ENCODE results near the gene LHX3. TPM values are rescaled to one million over a fixed set of nuclear protein-coding genes. Genes with fewer than 3 reads are reported as not detected.
A peak's percentile ranks its signal among the peaks of the same experiment; 100 is the strongest.

Gene LHX3
- total and polyA plus RNA-seq, 8 donors: not detected

GRCh38 chr9:136178773-136179075, 26.2 kb downstream of the LHX3 start:
- 25 to 47% (median 33%) methylated on average over 2 to 8 of the region's 8 CpGs for WGBS, 5 donors
- peaks cover 0 to 70% (median 18%) of the 10 kb centered on the region in 3 donors for H3K27me3 ChIP-seq
- intact Hi-C loops (cut with DNase I; ENCODE audit: low total_unique reads): loop anchor here (10.0 kb wide), 1 partner anchor 106 kb away; no protein-coding TSS in a partner anchor
- TF ChIP-seq POLR2AphosphoS5 (IDR thresholded peaks at IDR 0.05): no peak
- no peak for TF ChIP-seq CTCF (IDR thresholded peaks at IDR 0.05)
- TF ChIP-seq EP300 (IDR thresholded peaks at IDR 0.05): no peak
- TF ChIP-seq POLR2A (IDR thresholded peaks at IDR 0.05): no peak
- no peaks in the 10 kb centered on the region for H3K36me3 ChIP-seq
- no peak overlapping the region for H3K27ac ChIP-seq
- no peak overlapping the region for H3K4me3 ChIP-seq
- no peaks in the 10 kb centered on the region for H3K9me3 ChIP-seq
- DNase-seq: no peak
- no peaks in the 10 kb centered on the region for H3K4me1 ChIP-seq

- Histone ChIP-seq H3K4me1 (no peaks in the 10 kb centered on the region), H3K4me3 (no peak overlapping the region), H3K9me3 (no peaks in the 10 kb centered on the region), H3K27ac (no peak overlapping the region), H3K27me3 (peaks cover 0 to 65% (median 18%) of the 10 kb centered on the region in 3 donors), H3K36me3 (no peaks in the 10 kb centered on the region)
- TF ChIP-seq POLR2AphosphoS5 (IDR thresholded peaks at IDR 0.05): no peak
- no peak for TF ChIP-seq POLR2A (IDR thresholded peaks at IDR 0.05)
- TF ChIP-seq EP300 (IDR thresholded peaks at IDR 0.05): no peak
- no peak for TF ChIP-seq CTCF (IDR thresholded peaks at IDR 0.05)
- no peak for DNase-seq
- intact Hi-C loops (cut with DNase I; ENCODE audit: low total_unique reads): loop anchor here (10.0 kb wide), 1 partner anchor 107 kb away; no protein-coding TSS in a partner anchor
- WGBS, 5 donors: 81 to 84% (median 83%) methylated on average over 17 to 21 of the region's 21 CpGs
These were observed 26.7 kb downstream of the LHX3 start for GRCh38 chr9:136178061-136178772.

- WGBS, 5 donors: 38 to 78% (median 51%) methylated on average over 10 to 14 of the region's 14 CpGs
- peaks cover 0 to 61% (median 18%) of the 10 kb centered on the region in 3 donors for H3K27me3 ChIP-seq
- H3K4me3 ChIP-seq: no peak overlapping the region
- DNase-seq: no peak
- intact Hi-C loops (cut with DNase I; ENCODE audit: low total_unique reads): loop anchor here (10.0 kb wide), 1 partner anchor 108 kb away; no protein-coding TSS in a partner anchor
- H3K27ac ChIP-seq: no peak overlapping the region
- H3K36me3 ChIP-seq: no peaks in the 10 kb centered on the region
- no peaks in the 10 kb centered on the region for H3K4me1 ChIP-seq
- H3K9me3 ChIP-seq: no peaks in the 10 kb centered on the region
- no peak for TF ChIP-seq POLR2A (IDR thresholded peaks at IDR 0.05)
- TF ChIP-seq CTCF (IDR thresholded peaks at IDR 0.05): no peak
- TF ChIP-seq EP300 (IDR thresholded peaks at IDR 0.05): no peak
- TF ChIP-seq POLR2AphosphoS5 (IDR thresholded peaks at IDR 0.05): no peak
These were observed 27.7 kb downstream of the LHX3 start for GRCh38 chr9:136177224-136177623.

- intact Hi-C loops (cut with DNase I; ENCODE audit: low total_unique reads): loop anchor here (10.0 kb wide), 1 partner anchor 109 kb away; no protein-coding TSS in a partner anchor
- peaks cover 0 to 70% (median 25%) of the 10 kb centered on the region in 3 donors for H3K27me3 ChIP-seq
- no peak overlapping the region for H3K4me3 ChIP-seq
- H3K9me3 ChIP-seq: no peaks in the 10 kb centered on the region
- WGBS, 5 donors: 23 to 61% (median 57%) methylated on average over 7 to 12 of the region's 12 CpGs
- H3K27ac ChIP-seq: no peak overlapping the region
- H3K36me3 ChIP-seq: no peaks in the 10 kb centered on the region
- H3K4me1 ChIP-seq: no peaks in the 10 kb centered on the region
- no peak for TF ChIP-seq POLR2AphosphoS5 (IDR thresholded peaks at IDR 0.05)
- TF ChIP-seq CTCF (IDR thresholded peaks at IDR 0.05): no peak
- TF ChIP-seq EP300 (IDR thresholded peaks at IDR 0.05): no peak
- peak in 1 of 2 donors; percentile 31 for DNase-seq
These were observed 29.2 kb downstream of the LHX3 start for GRCh38 chr9:136175616-136176197.

All from stomach (tissue), 9 donors.